Middle frontal gyrus (tissue), 1 donor: Measurements from ENCODE around the gene ATIC.

Source experiments
- DNase-seq: peaks from one replicate; pipeline ENCODE4 v3.0.0-alpha.2; 2015; ENCODE audit warnings: low spot score; ENCODE audit errors: extremely low spot score

The ATIC gene

GRCh38 chr2:215396595-215397313 lies 84.9 kb downstream of the ATIC start:
- DNase-seq: no peak

- DNase-seq: no peak
Observed at GRCh38 chr2:215397632-215398341, 85.9 kb downstream of the ATIC start.

GRCh38 chr2:215399067-215399716 lies 87.3 kb downstream of the ATIC start:
- DNase-seq: no peak
